Heart left ventricle (tissue), 16 donors: ENCODE data around the gene CASP9. TPM values are rescaled to one million over a fixed set of nuclear protein-coding genes. Genes with fewer than 3 reads are reported as not detected.
A peak's percentile ranks its signal among the peaks of the same experiment; 100 is the strongest.

ENCODE experiments used
- ATAC-seq, 4 donors: fragments of 200-7000 bp; cut with Tn5 transposase; one replicate each; pipeline ENCODE4 v1.9.1; 2020 to 2022; ENCODE audit warnings: moderate library complexity in 4 of 4, mild to moderate bottlenecking in 3 of 4, moderate number of reproducible peaks in 1 of 4
- DNase-seq, 5 donors: peaks; one replicate each; pipeline ENCODE4 v3.0.0-alpha.2; 2020
- H3K27ac ChIP-seq, 12 donors: fragments of 200-600 bp; sonication (generic) in 4 of 12; one replicate each; pipeline versions ENCODE4 v1.5.0 to v1.8.0; 2016 to 2022; ENCODE audit warnings: mild to moderate bottlenecking in 2 of 12
- H3K27me3 ChIP-seq, 9 donors: fragments of 200-600 bp; sonication (generic) in 2 of 9; one replicate each; pipeline versions ENCODE4 v1.5.1 to v1.8.0; 2016 to 2022; ENCODE audit warnings: mild to moderate bottlenecking in 3 of 9
- H3K36me3 ChIP-seq, 9 donors: fragments of 200-600 bp; sonication (generic) in 2 of 9; one replicate each; pipeline versions ENCODE4 v1.5.0 to v1.8.0; 2018 to 2022; ENCODE audit warnings: mild to moderate bottlenecking in 2 of 9
- H3K4me1 ChIP-seq, 12 donors: fragments of 200-600 bp; sonication (generic) in 4 of 12; one replicate each; pipeline versions ENCODE4 v1.5.0 to v1.8.0; 2016 to 2022; ENCODE audit warnings: mild to moderate bottlenecking in 3 of 12
- H3K4me3 ChIP-seq, 12 donors: fragments of 200-600 bp; sonication (generic) in 4 of 12; one replicate each; pipeline versions ENCODE4 v1.5.0 to v1.8.0; 2017 to 2022; ENCODE audit warnings: mild to moderate bottlenecking in 9 of 12, moderate library complexity in 4 of 12
- H3K9me3 ChIP-seq, 12 donors: fragments of 200-600 bp; sonication (generic) in 4 of 12; one replicate each; pipeline versions ENCODE4 v1.5.0 to v1.8.0; 2016 to 2022; ENCODE audit warnings: mild to moderate bottlenecking in 1 of 12
- CTCF ChIP-seq, 12 donors: fragments of 200-600 bp; sonication (generic) in 4 of 12; IDR thresholded peaks; one replicate each; pipeline versions ENCODE4 v1.5.0 to v1.8.0; 2018 to 2022; ENCODE audit warnings: antibody characterized with exemption in 12 of 12, mild to moderate bottlenecking in 5 of 12
- POLR2A ChIP-seq, 2 donors: fragments of 450-650 bp; IDR thresholded peaks; one replicate each; pipeline ENCODE4 v1.6.1; 2017; ENCODE audit warnings: antibody characterized with exemption in 2 of 2, mild to moderate bottlenecking in 2 of 2, moderate library complexity in 2 of 2
- WGBS, 4 donors: extraction: QIAGEN DNeasy Blood & Tissue Kit in 2 of 4; methylation state at CpG; one replicate each; pipeline versions ENCODE4 v1.1.5 to v1.1.7; 2013 to 2018; 5-methylcytosine and 5-hydroxymethylcytosine counted together
- intact Hi-C, 10 donors: fragments of 100-400 bp; cut with DNase I; formaldehyde crosslinking; loops; one replicate each; pipeline versions ENCODE4 v1.11.1 to v1.14.2; 2022
- polyA plus RNA-seq, 2 donors: library from polyadenylated mRNA; stranded (reverse); fragments of 200-250 nt; gene quantifications; one replicate each; pipeline ENCODE4 v1.2.3, GENCODE V29; 2013
- total RNA-seq, 9 donors: library from RNA; depleted of rRNA in 2 of 9; stranded (reverse); fragments of >200 nt in 2 of 9; fragmentation: NEBNext Ultra II Directional in 3 of 9; extraction: Animal tissue kit (Norgen Biotek cat#: 25700) in 3 of 9; gene quantifications; one replicate each; pipeline versions ENCODE4 v1.1.0 to v1.2.4, GENCODE V29; 2016 to 2023
- donor health status: ischemic (EF 13 %, LVEDD 7.1; RV severe dilation, severe dysfunction).
- donor health status: healthy with polysubstance abuse.
- donor health status: DM: no; HTN: yes; CAD: no.
- donor health status: DM: no; HTN: no; CAD: no.
- donor health status: ischemic (EF 25% LVEDD 6.9; RV normal size, moderate dysfunction).
- donor health status: ischemic (EF 25% LVEDD 5.7; RV mildly dilated, moderate dysfunction).
- donor health status: healthy.
- donor health status: DM: yes; HTN: yes; CAD: no.
- donor health status: ischemic (EF 35%, LVEDD 5.7; RV mildly dilated, moderate dysfunction).
- donor health status: nonischemic (EF 11% LVEDD 7.7; RV severe dilation, severe dysfunction).
- donor health status: DM: yes; HTN: yes; CAD: no.
- donor health status: PGD.
- donor health status: ischemic (EF 29% LVEDD 5.4; RV normal size, mild dysfunction).
- donor health status: nonischemic (EF 23%, LVEDD 6.1; RV moderate dilation, normal function).

CASP9 gene
- total and polyA plus RNA-seq, 11 donors, result 8.6 to 16.9 (median 11.8) TPM

- ATAC-seq (no peak), DNase-seq (peak in 1 of 5 donors; percentile 41)
- Histone ChIP-seq H3K36me3 (no peaks in the 10 kb centered on the region), H3K4me3 (no peak overlapping the region), H3K9me3 (peaks cover 0 to 7% (median 0%) of the 10 kb centered on the region in 12 donors), H3K4me1 (no peaks in the 10 kb centered on the region), H3K27me3 (peaks cover 0 to 4% (median 0%) of the 10 kb centered on the region in 9 donors), H3K27ac (no peak overlapping the region)
- TF ChIP-seq POLR2A (IDR thresholded peaks at IDR 0.05), result no peak
- no peak for TF ChIP-seq CTCF (IDR thresholded peaks at IDR 0.05)
- 69 to 86% (median 81%) methylated on average over 9 to 11 of the region's 11 CpGs for WGBS, 4 donors
- intact Hi-C loops, result no loop called here
Observed at GRCh38 chr1:15453734-15454133, 70.3 kb downstream of the CASP9 start.

GRCh38 chr1:15452866-15453571 is 71.0 kb downstream of the CASP9 start:
- no peaks in the 10 kb centered on the region for H3K4me1 ChIP-seq
- no peak for ATAC-seq
- H3K9me3 ChIP-seq, result peaks cover 0 to 7% (median 0%) of the 10 kb centered on the region in 12 donors
- 82 to 87% (median 84%) methylated on average over 10 of the region's 10 CpGs for WGBS, 4 donors
- H3K4me3 ChIP-seq, result no peak overlapping the region
- no peaks in the 10 kb centered on the region for H3K36me3 ChIP-seq
- peak in 1 of 5 donors; percentile 22 for DNase-seq
- TF ChIP-seq POLR2A (IDR thresholded peaks at IDR 0.05) (no peak), CTCF (IDR thresholded peaks at IDR 0.05) (no peak)
- intact Hi-C loops, result no loop called here
- H3K27me3 ChIP-seq, result no peaks in the 10 kb centered on the region
- no peak overlapping the region for H3K27ac ChIP-seq

GRCh38 chr1:15452216-15452615 is 71.8 kb downstream of the CASP9 start:
- peak in 1 of 5 donors; percentile 7 for DNase-seq
- TF ChIP-seq CTCF (IDR thresholded peaks at IDR 0.05), result no peak
- TF ChIP-seq POLR2A (IDR thresholded peaks at IDR 0.05), result no peak
- intact Hi-C loops, result no loop called here
- Histone ChIP-seq H3K27ac (no peak overlapping the region), H3K4me3 (no peak overlapping the region), H3K36me3 (no peaks in the 10 kb centered on the region), H3K9me3 (peaks cover 0 to 7% (median 0%) of the 10 kb centered on the region in 12 donors), H3K4me1 (no peaks in the 10 kb centered on the region), H3K27me3 (peaks cover 0 to 8% (median 0%) of the 10 kb centered on the region in 9 donors)
- 76 to 100% (median 92%) methylated on average over 1 of the region's 1 CpG; no CpG with 5 or more reads in 1 of the 4 donors for WGBS, 4 donors
- ATAC-seq, result no peak

- intact Hi-C loops, result no loop called here
- Histone ChIP-seq H3K4me1 (no peaks in the 10 kb centered on the region), H3K4me3 (no peak overlapping the region), H3K36me3 (no peaks in the 10 kb centered on the region), H3K9me3 (peaks cover 0 to 7% (median 0%) of the 10 kb centered on the region in 12 donors), H3K27me3 (peaks cover 0 to 15% (median 0%) of the 10 kb centered on the region in 9 donors), H3K27ac (no peak overlapping the region)
- no peak for ATAC-seq
- 91 to 95% (median 92%) methylated on average over 6 of the region's 6 CpGs for WGBS, 4 donors
- peak in 1 of 5 donors; percentile 13 for DNase-seq
- TF ChIP-seq CTCF (IDR thresholded peaks at IDR 0.05), result no peak
- no peak for TF ChIP-seq POLR2A (IDR thresholded peaks at IDR 0.05)
Observed at GRCh38 chr1:15451014-15451722, 72.8 kb downstream of the CASP9 start.
